ENCODE data around the gene ABCA10. TPM values are rescaled to one million over a fixed set of nuclear protein-coding genes. Genes with fewer than 3 reads are reported as not detected.

Gene ABCA10
- total RNA-seq, 1 experiment from 2014 or later: 0.90 TPM

GRCh38 chr17:69236464-69236863, 7.8 kb upstream of the ABCA10 start:
- DNase-seq (ENCODE audit: low read depth, low spot score) (no peak), ATAC-seq (no peak)
- BruUV-seq (replicated peaks): no TSS peak
- TF ChIP-seq SIN3A (IDR thresholded peaks at IDR 0.05; ENCODE audit: borderline replicate concordance, insufficient read depth, low read depth, low read length): no peak
- TF ChIP-seq POLR2AphosphoS5 (IDR thresholded peaks at IDR 0.05; ENCODE audit: low read depth, low read length): no peak
- no peak for TF ChIP-seq REST (IDR thresholded peaks at IDR 0.05; ENCODE audit: insufficient read depth in 1 of 2, low read depth in 2 of 2, low read length in 1 of 2)
- no peak for TF ChIP-seq CTCF (IDR thresholded peaks at IDR 0.05)
- no peak for TF ChIP-seq TCF7L2 (IDR thresholded peaks at IDR 0.05; ENCODE audit: low read depth, low read length)
- ChIA-PET POLR2A (no interaction called here), CTCF (no interaction called here)
- H3K27me3 ChIP-seq (ENCODE audit: control insufficient read depth, insufficient read depth, low read length): no peaks in the 10 kb centered on the region
- no peaks in the 10 kb centered on the region for H3K36me3 ChIP-seq (ENCODE audit: control insufficient read depth, insufficient read depth, low read length)
- H3K27ac ChIP-seq (ENCODE audit: low read length): no peak overlapping the region
- no peak overlapping the region for H3K4me3 ChIP-seq (ENCODE audit: low read depth in 2 of 2, low read length in 2 of 2)
- intact Hi-C loops (cut with micrococcal nuclease; ENCODE audit: unreplicated experiment): loop anchor here (10.0 kb wide), 1 partner anchor 262 kb away; no protein-coding TSS in a partner anchor
- no peaks in the 10 kb centered on the region; the same call in 1 of the 2 replicates for H3K9me3 ChIP-seq (ENCODE audit: control insufficient read depth, insufficient read depth, low read depth, low read length)
- in situ Hi-C loops (cut with HindIII; ENCODE audit: low pct_unique_long_range_greater_than_20kb, low sequenced_read_pairs): no loop called here
- no peaks in the 10 kb centered on the region for H3K4me1 ChIP-seq (ENCODE audit: control insufficient read depth, insufficient read depth, low read length)

GRCh38 chr17:69235338-69236058, 6.9 kb upstream of the ABCA10 start:
- no TSS peak for BruUV-seq (replicated peaks)
- ChIA-PET CTCF (no interaction called here), POLR2A (no interaction called here)
- no peaks in the 10 kb centered on the region for H3K36me3 ChIP-seq (ENCODE audit: control insufficient read depth, insufficient read depth, low read length)
- H3K4me1 ChIP-seq (ENCODE audit: control insufficient read depth, insufficient read depth, low read length): no peaks in the 10 kb centered on the region
- no peaks in the 10 kb centered on the region; the same call in 1 of the 2 replicates for H3K9me3 ChIP-seq (ENCODE audit: control insufficient read depth, insufficient read depth, low read depth, low read length)
- H3K27me3 ChIP-seq (ENCODE audit: control insufficient read depth, insufficient read depth, low read length): no peaks in the 10 kb centered on the region
- H3K4me3 ChIP-seq (ENCODE audit: low read depth in 2 of 2, low read length in 2 of 2): no peak overlapping the region
- ATAC-seq (peak; percentile 93), DNase-seq (ENCODE audit: low read depth, low spot score) (peak; percentile 72)
- in situ Hi-C loops (cut with HindIII; ENCODE audit: low pct_unique_long_range_greater_than_20kb, low sequenced_read_pairs) (no loop called here), intact Hi-C loops (cut with micrococcal nuclease; ENCODE audit: unreplicated experiment) (loop anchor here (2.0 to 10.0 kb wide), 2 partner anchors 261 to 461 kb away; no protein-coding TSS in a partner anchor)
- H3K27ac ChIP-seq (ENCODE audit: low read length): no peak overlapping the region
- TF ChIP-seq CTCF (IDR thresholded peaks at IDR 0.05) (peak; percentile 82), POLR2AphosphoS5 (IDR thresholded peaks at IDR 0.05; ENCODE audit: low read depth, low read length) (no peak)
